Testis (tissue), 2 donors: Measurements from ENCODE around the gene LACC1.
A peak's percentile ranks its signal among the peaks of the same experiment; 100 is the strongest.

Source experiments
- CTCF ChIP-seq, 3 experiments: fragments of 450-650 bp in 2 of 3; fragments of 200-600 bp in 1 of 3; sonication (generic) in 1 of 3; IDR thresholded peaks; one replicate each; pipeline ENCODE4 v1.5.1; 2016 to 2019; ENCODE audit warnings: antibody characterized with exemption in 3 of 3, mild to moderate bottlenecking in 2 of 3, moderate library complexity in 1 of 3
- POLR2A ChIP-seq: fragments of 450-650 bp; IDR thresholded peaks from one replicate; pipeline ENCODE4 v1.6.1; 2017; ENCODE audit warnings: antibody characterized with exemption, mild to moderate bottlenecking, moderate library complexity

DNA sequence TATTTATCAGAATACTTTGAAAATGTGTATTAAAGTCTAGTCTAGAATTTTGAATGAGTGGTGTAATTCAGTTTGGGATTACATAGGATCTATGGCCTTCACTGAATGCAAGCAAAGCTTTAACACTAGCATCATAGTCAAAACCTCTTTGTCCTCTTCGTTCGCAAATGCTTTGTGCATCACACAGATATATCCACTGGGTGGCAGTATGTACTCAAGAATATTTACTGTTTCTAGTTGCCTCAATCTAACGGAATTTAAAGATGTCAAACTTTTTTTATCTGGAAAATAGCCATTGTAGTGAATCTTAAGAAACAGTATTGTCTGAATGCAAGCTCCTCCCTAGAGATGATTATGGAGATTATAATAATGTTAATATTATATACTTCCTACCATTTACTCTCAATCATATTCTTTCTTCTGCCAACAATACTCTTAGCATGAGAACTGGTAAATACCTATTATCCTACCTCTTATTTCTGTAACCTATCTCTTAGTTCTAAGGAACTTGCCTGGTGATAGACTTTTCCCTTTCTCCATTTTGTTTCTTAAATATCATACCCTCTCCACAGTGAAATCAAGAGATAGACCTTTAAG is 25.8 kb downstream of the LACC1 start:
- TF ChIP-seq CTCF (IDR thresholded peaks at IDR 0.05) = peak; percentile 78 to 91 (median 80)
- TF ChIP-seq POLR2A = no peak
